Ishikawa (cell line): ENCODE data around the gene FAT2.

Experiments
- CEBPB ChIP-seq: IDR thresholded peaks from 2 replicates; pipeline ENCODE4 v1.6.1; 2012
- FOXM1 ChIP-seq: IDR thresholded peaks from 2 replicates; pipeline ENCODE4 v1.6.1; 2012; ENCODE audit warnings: low read depth, borderline replicate concordance
- NFIC ChIP-seq: IDR thresholded peaks from 2 replicates; pipeline ENCODE4 v1.6.1; 2012
- TF ChIP-seq, protein P1 (sequence below): IDR thresholded peaks from 2 replicates; pipeline ENCODE4 v1.6.1; 2012

DNA sequence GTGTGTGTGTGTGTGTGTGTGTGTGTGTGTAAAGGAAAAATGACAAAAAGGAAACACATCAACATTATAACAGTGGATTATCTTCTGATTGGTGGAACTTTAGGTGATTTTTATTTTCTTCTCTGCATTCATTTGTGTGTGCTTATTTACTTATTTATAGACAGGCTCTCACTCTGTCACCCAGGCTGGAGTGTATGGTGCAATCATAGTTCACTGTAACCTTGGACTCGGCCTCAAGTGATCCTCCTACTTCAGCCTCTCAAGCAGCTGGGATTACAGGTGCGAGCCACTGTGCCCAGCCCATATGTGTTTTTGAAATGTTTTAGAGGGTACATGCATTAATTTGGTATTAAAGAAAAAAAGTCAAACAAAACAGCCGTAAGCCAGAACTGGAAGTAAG lies 39.1 kb downstream of the FAT2 start:
- TF ChIP-seq CEBPB, result no peak
- no peak for TF ChIP-seq FOXM1
- TF ChIP-seq, protein P1, sequence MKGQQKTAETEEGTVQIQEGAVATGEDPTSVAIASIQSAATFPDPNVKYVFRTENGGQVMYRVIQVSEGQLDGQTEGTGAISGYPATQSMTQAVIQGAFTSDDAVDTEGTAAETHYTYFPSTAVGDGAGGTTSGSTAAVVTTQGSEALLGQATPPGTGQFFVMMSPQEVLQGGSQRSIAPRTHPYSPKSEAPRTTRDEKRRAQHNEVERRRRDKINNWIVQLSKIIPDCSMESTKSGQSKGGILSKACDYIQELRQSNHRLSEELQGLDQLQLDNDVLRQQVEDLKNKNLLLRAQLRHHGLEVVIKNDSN, result no peak
- no peak for TF ChIP-seq NFIC
